HepG2 (cell line): ENCODE data around the gene ANKFY1. TPM values are rescaled to one million over a fixed set of nuclear protein-coding genes. Genes with fewer than 3 reads are reported as not detected.

Experiments
- DMTF1 ChIP-seq: sonication (generic); formaldehyde crosslinking; IDR thresholded peaks from 2 replicates; pipeline ENCODE4 v1.4.0; 2020; ENCODE audit warnings: mild to moderate bottlenecking, missing genetic modification reagents
- GZF1 ChIP-seq: sonication (generic); formaldehyde crosslinking; IDR thresholded peaks from 2 replicates; pipeline ENCODE4 v1.5.1; 2020; ENCODE audit warnings: mild to moderate bottlenecking, missing genetic modification reagents
- KLF16 ChIP-seq, 2 experiments: sonication (generic) in 1 of 2; formaldehyde crosslinking in 1 of 2; IDR thresholded peaks; 2 replicates each; pipeline versions ENCODE4 v1.6.1 to v1.8.0; 2016 to 2023; ENCODE audit warnings: missing genetic modification reagents in 2 of 2, missing compliant biosample characterization in 1 of 2
- NFIB ChIP-seq: sonication (generic); formaldehyde crosslinking; IDR thresholded peaks from 2 replicates; pipeline ENCODE4 v1.9.0; 2021; ENCODE audit warnings: missing genetic modification reagents, mild to moderate bottlenecking, borderline replicate concordance
- NKX3-1 ChIP-seq: sonication (generic); formaldehyde crosslinking; IDR thresholded peaks from 2 replicates; pipeline ENCODE4 v1.5.0; 2020; ENCODE audit warnings: missing genetic modification reagents
- PHF5A ChIP-seq: IDR thresholded peaks from one replicate; pipeline ENCODE4 v1.6.1; 2018; ENCODE audit warnings: low read depth, missing genetic modification reagents; ENCODE audit not compliant: unreplicated experiment
- PRDM15 ChIP-seq: sonication (generic); formaldehyde crosslinking; IDR thresholded peaks from 2 replicates; pipeline ENCODE4 v1.4.0; 2020; ENCODE audit warnings: missing genetic modification reagents
- RORA ChIP-seq: sonication (generic); formaldehyde crosslinking; IDR thresholded peaks from 2 replicates; pipeline ENCODE4 v1.5.0; 2020; ENCODE audit warnings: mild to moderate bottlenecking, missing genetic modification reagents, moderate library complexity
- SP140L ChIP-seq: sonication (generic); formaldehyde crosslinking; IDR thresholded peaks from 2 replicates; pipeline ENCODE4 v1.4.0; 2020; ENCODE audit warnings: missing genetic modification reagents, borderline replicate concordance
- ZFP1 ChIP-seq: IDR thresholded peaks from 2 replicates; pipeline ENCODE4 v1.6.1; 2016
- ZFP37 ChIP-seq: sonication (generic); formaldehyde crosslinking; IDR thresholded peaks from 2 replicates; pipeline ENCODE4 v1.4.0; 2020; ENCODE audit warnings: missing genetic modification reagents, borderline replicate concordance
- ZNF672 ChIP-seq: sonication (generic); formaldehyde crosslinking; IDR thresholded peaks from 2 replicates; pipeline ENCODE4 v1.8.1; 2022; ENCODE audit warnings: missing genetic modification reagents
- ZNF775 ChIP-seq: sonication (generic); formaldehyde crosslinking; IDR thresholded peaks from 2 replicates; pipeline ENCODE4 v1.4.0; 2020; ENCODE audit warnings: missing genetic modification reagents, mild to moderate bottlenecking, moderate library complexity, borderline replicate concordance
- polyA plus RNA-seq, 8 experiments: library from polyadenylated mRNA; depleted of rRNA in 3 of 8; stranded (reverse) in 7 of 8; unstranded in 1 of 8; fragments of >200 nt; fragmentation: Illumina TruSeq in 4 of 8; extraction: Trizol in 4 of 8; gene quantifications; 2 replicates each; pipeline versions ENCODE4 v1.2.1 to v1.2.3, GENCODE V29; 2011 to 2016; ENCODE audit warnings: low read depth in 4 of 8, missing spikeins in 1 of 8, mixed read lengths in 1 of 8; ENCODE audit not compliant: insufficient read depth in 1 of 8
- total RNA-seq, 5 experiments: library from RNA; depleted of rRNA; stranded (reverse); fragments of >200 nt; fragmentation: Illumina TruSeq; extraction: Trizol; gene quantifications; 2 replicates each; pipeline ENCODE4 v1.2.3, GENCODE V29; 2016; ENCODE audit warnings: low read depth in 1 of 5
- TF ChIP-seq, protein P1 (sequence below): sonication (generic); formaldehyde crosslinking; IDR thresholded peaks from 2 replicates; pipeline ENCODE4 v1.4.0; 2020; ENCODE audit warnings: mild to moderate bottlenecking, missing genetic modification reagents

ANKFY1 gene
- total and polyA plus RNA-seq, 2 of the 13 experiments (the other 11 are each of a cell fraction or from before 2014, with no cell fraction given), result 11.9 to 16.8 TPM

- peak; percentile 66; the same call in 1 of the 2 replicates for TF ChIP-seq NKX3-1 (CRISPR knock-in tag)
- TF ChIP-seq SP140L (CRISPR knock-in tag), result 0 out of 2 replicates have a peak, but pooled peaks have one; percentile 69
- TF ChIP-seq ZFP1 (CRISPR knock-in tag), result peak; percentile 62
- TF ChIP-seq ZNF672, result no peak
- no peak for TF ChIP-seq PHF5A
- TF ChIP-seq, protein P1, sequence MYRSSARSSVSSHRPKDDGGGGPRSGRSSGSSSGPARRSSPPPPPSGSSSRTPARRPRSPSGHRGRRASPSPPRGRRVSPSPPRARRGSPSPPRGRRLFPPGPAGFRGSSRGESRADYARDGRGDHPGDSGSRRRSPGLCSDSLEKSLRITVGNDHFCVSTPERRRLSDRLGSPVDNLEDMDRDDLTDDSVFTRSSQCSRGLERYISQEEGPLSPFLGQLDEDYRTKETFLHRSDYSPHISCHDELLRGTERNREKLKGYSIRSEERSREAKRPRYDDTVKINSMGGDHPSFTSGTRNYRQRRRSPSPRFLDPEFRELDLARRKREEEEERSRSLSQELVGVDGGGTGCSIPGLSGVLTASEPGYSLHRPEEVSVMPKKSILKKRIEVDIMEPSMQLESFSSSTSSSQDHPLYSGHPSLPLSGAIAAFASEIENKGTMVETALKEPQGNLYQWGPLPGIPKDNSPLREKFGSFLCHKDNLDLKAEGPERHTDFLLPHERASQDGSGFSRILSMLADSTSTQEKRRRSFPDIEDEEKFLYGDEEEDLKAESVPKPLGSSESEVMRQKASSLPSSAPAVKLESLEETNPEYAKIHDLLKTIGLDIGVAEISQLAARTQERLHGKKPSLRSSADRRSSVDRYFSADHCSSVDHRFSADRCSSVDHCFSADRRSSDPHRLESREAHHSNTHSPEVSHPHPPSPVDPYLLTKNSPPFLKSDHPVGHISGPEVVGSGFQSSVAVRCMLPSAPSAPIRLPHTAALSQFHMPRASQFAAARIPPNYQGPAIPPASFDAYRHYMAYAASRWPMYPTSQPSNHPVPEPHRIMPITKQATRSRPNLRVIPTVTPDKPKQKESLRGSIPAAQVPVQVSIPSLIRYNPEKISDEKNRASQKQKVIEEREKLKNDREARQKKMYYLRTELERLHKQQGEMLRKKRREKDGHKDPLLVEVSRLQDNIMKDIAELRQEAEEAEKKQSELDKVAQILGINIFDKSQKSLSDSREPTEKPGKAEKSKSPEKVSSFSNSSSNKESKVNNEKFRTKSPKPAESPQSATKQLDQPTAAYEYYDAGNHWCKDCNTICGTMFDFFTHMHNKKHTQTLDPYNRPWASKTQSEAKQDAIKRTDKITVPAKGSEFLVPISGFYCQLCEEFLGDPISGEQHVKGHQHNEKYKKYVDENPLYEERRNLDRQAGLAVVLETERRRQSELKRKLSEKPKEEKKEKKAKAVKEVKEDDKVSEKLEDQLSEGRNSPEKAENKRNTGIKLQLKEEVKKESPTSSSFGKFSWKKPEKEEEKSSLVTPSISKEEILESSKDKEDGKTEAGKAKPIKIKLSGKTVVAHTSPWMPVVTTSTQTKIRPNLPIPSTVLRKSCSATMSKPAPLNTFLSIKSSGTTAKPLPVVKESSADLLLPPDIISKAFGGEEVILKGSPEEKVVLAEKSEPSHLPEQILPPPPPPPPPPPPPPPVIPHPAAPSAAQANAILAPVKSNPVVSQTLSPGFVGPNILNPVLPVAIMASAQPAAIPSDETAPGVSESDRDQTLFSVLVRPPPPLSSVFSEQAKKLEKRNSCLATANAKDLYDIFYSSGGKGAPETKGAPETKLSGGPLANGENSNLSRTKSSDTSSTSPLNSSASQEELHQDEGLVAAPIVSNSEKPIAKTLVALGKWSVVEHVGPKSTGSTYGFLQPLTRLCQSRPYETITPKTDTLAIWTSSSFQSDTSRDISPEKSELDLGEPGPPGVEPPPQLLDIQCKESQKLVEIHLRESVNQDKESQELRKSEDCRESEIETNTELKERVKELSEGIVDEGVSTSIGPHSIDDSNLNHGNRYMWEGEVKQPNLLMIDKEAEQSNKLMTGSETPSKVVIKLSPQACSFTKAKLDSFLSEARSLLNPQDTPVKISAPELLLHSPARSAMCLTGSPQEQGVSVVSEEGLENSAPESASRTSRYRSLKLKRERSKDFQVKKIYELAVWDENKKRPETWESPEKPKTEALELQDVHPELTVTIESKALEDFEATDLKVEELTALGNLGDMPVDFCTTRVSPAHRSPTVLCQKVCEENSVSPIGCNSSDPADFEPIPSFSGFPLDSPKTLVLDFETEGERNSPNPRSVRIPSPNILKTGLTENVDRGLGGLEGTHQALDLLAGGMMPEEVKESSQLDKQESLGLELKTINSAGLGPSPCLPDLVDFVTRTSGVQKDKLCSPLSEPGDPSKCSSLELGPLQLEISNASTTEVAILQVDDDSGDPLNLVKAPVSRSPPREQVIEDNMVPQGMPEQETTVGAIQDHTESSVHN (CRISPR knock-in tag), result no peak
- TF ChIP-seq NFIB (CRISPR knock-in tag), result no peak
- 0 out of 2 replicates have a peak, but pooled peaks have one; percentile 42 for TF ChIP-seq DMTF1
- TF ChIP-seq GZF1, result no peak
- TF ChIP-seq RORA (CRISPR knock-in tag), result no peak
- peak; percentile 53; the same call in 1 of the 2 replicates for TF ChIP-seq PRDM15 (CRISPR knock-in tag)
- no peak; a peak in 1 of 4 replicates for TF ChIP-seq KLF16 (CRISPR knock-in tag; IDR thresholded peaks at IDR 0.05)
- no peak for TF ChIP-seq ZNF775
- TF ChIP-seq ZFP37 (CRISPR knock-in tag), result no peak; the same call in 1 of the 2 replicates
Observed at GRCh38 chr17:4143563-4144421, 120.0 kb downstream of the ANKFY1 start (continued).
